Measurements from ENCODE around the gene RSAD1. TPM values are rescaled to one million over a fixed set of nuclear protein-coding genes. Genes with fewer than 3 reads are reported as not detected.

The RSAD1 gene
- total RNA-seq, 2 donors from 2014 or later = 39.2 to 44.5 TPM

DNA sequence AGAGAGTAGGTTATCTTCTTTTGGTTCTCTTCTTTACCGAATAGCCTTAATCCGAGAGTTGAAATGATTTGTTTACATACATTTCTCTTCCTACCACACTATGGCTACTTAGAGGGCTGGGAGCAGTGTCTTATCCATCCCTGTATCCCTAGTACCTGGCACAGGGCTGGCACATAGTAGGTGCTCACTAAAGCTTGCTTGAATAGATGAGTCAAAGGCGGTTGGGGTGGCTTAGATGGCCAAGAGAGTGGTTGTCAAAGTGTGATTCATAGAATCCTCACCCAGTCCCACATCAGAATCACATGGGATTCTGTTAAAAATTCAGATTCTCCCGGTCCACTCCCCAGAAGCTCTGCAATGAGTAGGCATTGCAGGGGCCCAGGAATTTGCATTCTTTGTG lies 21.0 kb upstream of the RSAD1 start:
- intact Hi-C loops (cut with DNase I) = no loop called here
- H3K27me3 ChIP-seq = no peaks in the 10 kb centered on the region
- TF ChIP-seq, protein P1, sequence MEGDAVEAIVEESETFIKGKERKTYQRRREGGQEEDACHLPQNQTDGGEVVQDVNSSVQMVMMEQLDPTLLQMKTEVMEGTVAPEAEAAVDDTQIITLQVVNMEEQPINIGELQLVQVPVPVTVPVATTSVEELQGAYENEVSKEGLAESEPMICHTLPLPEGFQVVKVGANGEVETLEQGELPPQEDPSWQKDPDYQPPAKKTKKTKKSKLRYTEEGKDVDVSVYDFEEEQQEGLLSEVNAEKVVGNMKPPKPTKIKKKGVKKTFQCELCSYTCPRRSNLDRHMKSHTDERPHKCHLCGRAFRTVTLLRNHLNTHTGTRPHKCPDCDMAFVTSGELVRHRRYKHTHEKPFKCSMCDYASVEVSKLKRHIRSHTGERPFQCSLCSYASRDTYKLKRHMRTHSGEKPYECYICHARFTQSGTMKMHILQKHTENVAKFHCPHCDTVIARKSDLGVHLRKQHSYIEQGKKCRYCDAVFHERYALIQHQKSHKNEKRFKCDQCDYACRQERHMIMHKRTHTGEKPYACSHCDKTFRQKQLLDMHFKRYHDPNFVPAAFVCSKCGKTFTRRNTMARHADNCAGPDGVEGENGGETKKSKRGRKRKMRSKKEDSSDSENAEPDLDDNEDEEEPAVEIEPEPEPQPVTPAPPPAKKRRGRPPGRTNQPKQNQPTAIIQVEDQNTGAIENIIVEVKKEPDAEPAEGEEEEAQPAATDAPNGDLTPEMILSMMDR (IDR thresholded peaks at IDR 0.05) = no peak
- no peak for TF ChIP-seq POLR2A (IDR thresholded peaks at IDR 0.05)
- DNase-seq = no peak
- WGBS, 2 donors = 92 to 94% methylated on average over 3 to 4 of the region's 4 CpGs
- no peak overlapping the region for H3K27ac ChIP-seq
- peaks cover 5% of the 10 kb centered on the region for H3K4me1 ChIP-seq
- H3K9me3 ChIP-seq = no peaks in the 10 kb centered on the region
- no peak for ATAC-seq
- H3K4me3 ChIP-seq = no peak overlapping the region
- no peaks in the 10 kb centered on the region for H3K36me3 ChIP-seq (replicated peaks in 1 of 2; ENCODE audit: insufficient read depth in 1 of 2, low read depth in 2 of 2)

DNA sequence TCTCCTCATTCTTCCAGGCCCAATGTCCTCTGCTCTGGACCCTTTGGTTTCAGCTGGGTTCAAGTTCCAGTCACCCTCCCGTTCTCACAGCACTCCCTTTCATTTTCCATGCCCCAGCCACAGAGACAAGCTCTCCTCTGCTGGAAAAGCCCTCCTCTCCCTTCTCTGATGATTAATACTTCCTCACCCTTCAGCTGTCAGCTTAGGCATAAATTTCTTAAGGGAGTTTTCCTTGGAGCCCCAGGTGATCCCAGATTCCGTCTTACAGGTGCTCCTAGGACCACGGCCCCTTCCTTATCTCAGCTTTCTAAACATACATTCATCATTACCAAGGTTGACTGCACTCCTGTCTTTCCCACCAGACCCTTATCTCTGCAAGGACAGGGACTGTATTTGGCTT lies 20.4 kb upstream of the RSAD1 start:
- ATAC-seq (no peak), DNase-seq (no peak)
- Histone ChIP-seq H3K27ac (no peak overlapping the region), H3K4me3 (no peak overlapping the region), H3K9me3 (no peaks in the 10 kb centered on the region), H3K36me3 (replicated peaks in 1 of 2; ENCODE audit: insufficient read depth in 1 of 2, low read depth in 2 of 2) (no peaks in the 10 kb centered on the region), H3K27me3 (no peaks in the 10 kb centered on the region), H3K4me1 (peaks cover 10% of the 10 kb centered on the region)
- WGBS, 2 donors = 47 to 55% methylated on average over 3 of the region's 3 CpGs
- TF ChIP-seq, protein P1 (IDR thresholded peaks at IDR 0.05) = no peak
- TF ChIP-seq POLR2A (IDR thresholded peaks at IDR 0.05) = no peak
- intact Hi-C loops (cut with DNase I) = no loop called here

- DNase-seq (no peak), ATAC-seq (no peak)
- TF ChIP-seq POLR2A (IDR thresholded peaks at IDR 0.05) = no peak
- TF ChIP-seq, protein P1 (IDR thresholded peaks at IDR 0.05) = no peak
- Histone ChIP-seq H3K9me3 (no peaks in the 10 kb centered on the region), H3K27me3 (no peaks in the 10 kb centered on the region), H3K27ac (no peak overlapping the region), H3K4me3 (no peak overlapping the region), H3K36me3 (replicated peaks in 1 of 2; ENCODE audit: insufficient read depth in 1 of 2, low read depth in 2 of 2) (no peaks in the 10 kb centered on the region), H3K4me1 (peaks cover 10% of the 10 kb centered on the region)
- 84 to 93% methylated on average over 16 of the region's 16 CpGs for WGBS, 2 donors
- intact Hi-C loops (cut with DNase I) = no loop called here
Observed at GRCh38 chr17:50458701-50459676, 19.7 kb upstream of the RSAD1 start.

- DNase-seq (no peak), ATAC-seq (no peak)
- Histone ChIP-seq H3K27ac (no peak overlapping the region), H3K36me3 (replicated peaks in 1 of 2; ENCODE audit: insufficient read depth in 1 of 2, low read depth in 2 of 2) (no peaks in the 10 kb centered on the region), H3K4me1 (peaks cover 10% of the 10 kb centered on the region), H3K4me3 (no peak overlapping the region), H3K27me3 (no peaks in the 10 kb centered on the region), H3K9me3 (no peaks in the 10 kb centered on the region)
- intact Hi-C loops (cut with DNase I) = no loop called here
- 92% methylated on average over 4 of the region's 4 CpGs for WGBS, 2 donors
- TF ChIP-seq, protein P1 (IDR thresholded peaks at IDR 0.05) = no peak
- no peak for TF ChIP-seq POLR2A (IDR thresholded peaks at IDR 0.05)
Observed at GRCh38 chr17:50459756-50460155, 18.9 kb upstream of the RSAD1 start.

Data from body of pancreas (tissue), 4 donors.